ENCODE measurements around the gene BRPF3.

BRPF3 gene

GRCh38 chr6:36268478-36269275, 72.1 kb downstream of the BRPF3 start:
- DNase-seq (ENCODE audit: low read depth in 2 of 2): no peak

- no peak for DNase-seq (ENCODE audit: low read depth in 2 of 2)
Observed at GRCh38 chr6:36269834-36270705, 73.5 kb downstream of the BRPF3 start, which contains the start of gene PNPLA1. Gene PNPLA1, plus strand, starts transcription at chr6:36270060. Its CDS starts 400 bp downstream, at chr6:36270460.

GRCh38 chr6:36272234-36272633, 75.7 kb downstream of the BRPF3 start:
- no peak for DNase-seq (ENCODE audit: low read depth in 2 of 2)

- no peak for DNase-seq (ENCODE audit: low read depth in 2 of 2)
Observed at GRCh38 chr6:36273067-36273466, 76.5 kb downstream of the BRPF3 start.

GRCh38 chr6:36273802-36274514, 77.4 kb downstream of the BRPF3 start:
- no peak for DNase-seq (ENCODE audit: low read depth in 2 of 2)

- no peak for DNase-seq (ENCODE audit: low read depth in 2 of 2)
Observed at GRCh38 chr6:36276581-36277536, 80.3 kb downstream of the BRPF3 start.

GRCh38 chr6:36277946-36278470, 81.5 kb downstream of the BRPF3 start:
- no peak for DNase-seq (ENCODE audit: low read depth in 2 of 2)

- no peak for DNase-seq (ENCODE audit: low read depth in 2 of 2)
Observed at GRCh38 chr6:36280467-36280866, 83.9 kb downstream of the BRPF3 start.

GRCh38 chr6:36280983-36281382, 84.4 kb downstream of the BRPF3 start:
- DNase-seq (ENCODE audit: low read depth in 2 of 2): no peak

Measured in activated CD8-positive, alpha-beta memory T cell treated with anti-CD3 and anti-CD28 coated beads for 4 hours (primary cell).